Cardiac septum (tissue), 1 donor: Measurements from ENCODE around the gene C7orf33. TPM values are rescaled to one million over a fixed set of nuclear protein-coding genes. Genes with fewer than 3 reads are reported as not detected.
"Not testable (repeated sequence)": the region's sequence is repeated elsewhere in the genome, so short reads cannot be mapped to it uniquely, and the experiment has no call there.

ENCODE experiments used
- DNase-seq: peaks from one replicate; pipeline ENCODE4 v3.0.0-alpha.2; 2020; ENCODE audit warnings: low spot score
- intact Hi-C: fragments of 100-400 bp; cut with DNase I; formaldehyde crosslinking; loops from one replicate; pipeline ENCODE4 v1.14.0; 2022
- long read RNA-seq: library from polyadenylated mRNA; unstranded; transcript quantifications from one replicate; pipeline ENCODE4 v2.0.0, GENCODE V29; 2021
- total RNA-seq: library from RNA; stranded (reverse); fragmentation: NEBNext Ultra II Directional; extraction: Animal tissue kit (Norgen Biotek cat#: 25700); gene quantifications from one replicate; pipeline ENCODE4 v1.2.1, GENCODE V29; 2021
- donor health status: DM: no; HTN: no; CAD: no.

Gene C7orf33, protein sequence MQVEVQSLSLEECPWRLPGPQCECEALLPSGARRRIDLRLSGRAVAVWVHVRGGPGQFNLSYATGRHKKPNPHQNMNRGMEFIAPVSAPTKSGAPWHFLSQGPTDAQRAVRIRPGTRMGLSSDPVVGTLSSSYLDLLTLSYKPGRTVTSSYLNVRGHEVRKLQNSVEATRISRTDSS
- not detected for total RNA-seq
- long read RNA-seq = 0 reads

GRCh38 chr7:148590471-148590870 is at the start of gene C7orf33:
Gene C7orf33 (plus strand): TSS chr7:148590766. CDS start chr7:148590926, 160 bp downstream.
- DNase-seq = no peak
- intact Hi-C loops = no loop called here

DNA sequence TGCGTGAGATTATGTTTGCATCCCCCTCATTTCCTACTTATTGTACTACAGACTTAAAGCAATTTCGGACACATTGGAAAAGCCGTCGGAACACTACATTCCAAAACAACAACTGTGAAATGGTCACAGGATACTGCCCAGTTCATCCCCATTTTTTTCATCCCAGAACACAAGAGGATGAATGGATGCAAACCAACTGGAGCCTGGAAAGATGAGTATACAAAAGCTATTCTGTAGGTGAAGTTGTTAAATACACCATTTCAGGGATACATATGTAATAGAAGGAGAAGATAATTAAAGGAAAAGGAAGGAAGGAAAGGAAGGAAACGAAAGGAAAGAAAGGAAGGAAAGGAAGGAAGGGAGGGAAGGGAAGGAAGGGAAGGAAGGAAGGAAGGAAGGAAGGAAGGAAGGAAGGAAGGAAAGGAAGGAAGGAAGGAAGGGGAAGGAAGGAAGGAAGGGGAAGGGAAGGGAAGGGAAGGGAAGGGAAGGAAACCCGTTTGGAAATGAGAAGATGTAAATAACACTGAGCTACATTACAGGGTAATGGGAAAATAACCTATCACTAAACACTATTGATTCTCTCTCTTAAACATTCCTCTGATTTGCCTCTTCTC is 48.6 kb upstream of the C7orf33 start:
- intact Hi-C loops = no loop called here
- DNase-seq = no peak

DNA sequence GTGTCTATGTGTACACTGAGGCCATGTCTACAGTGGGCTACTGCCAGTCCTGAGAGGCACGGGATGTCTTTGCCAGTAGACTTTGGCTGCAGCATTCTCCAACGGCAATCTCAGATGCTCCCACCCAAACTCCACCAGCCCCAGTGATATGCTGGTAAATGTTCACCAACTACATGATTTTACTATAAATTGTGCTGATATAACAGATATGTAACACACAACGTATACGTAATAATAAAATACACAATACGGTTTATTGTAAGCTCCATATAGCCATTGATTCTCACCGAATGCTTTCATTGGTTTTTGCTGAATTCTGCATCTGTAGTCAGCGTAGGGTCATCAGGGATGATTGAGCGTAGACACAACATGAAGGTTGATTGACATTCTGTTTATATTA is 47.3 kb upstream of the C7orf33 start:
- intact Hi-C loops = no loop called here
- no peak for DNase-seq

GRCh38 chr7:148545172-148545571 is 45.4 kb upstream of the C7orf33 start:
- no peak for DNase-seq
- intact Hi-C loops = no loop called here

GRCh38 chr7:148545932-148546331 is 44.6 kb upstream of the C7orf33 start:
- DNase-seq = no peak
- intact Hi-C loops = no loop called here

DNA sequence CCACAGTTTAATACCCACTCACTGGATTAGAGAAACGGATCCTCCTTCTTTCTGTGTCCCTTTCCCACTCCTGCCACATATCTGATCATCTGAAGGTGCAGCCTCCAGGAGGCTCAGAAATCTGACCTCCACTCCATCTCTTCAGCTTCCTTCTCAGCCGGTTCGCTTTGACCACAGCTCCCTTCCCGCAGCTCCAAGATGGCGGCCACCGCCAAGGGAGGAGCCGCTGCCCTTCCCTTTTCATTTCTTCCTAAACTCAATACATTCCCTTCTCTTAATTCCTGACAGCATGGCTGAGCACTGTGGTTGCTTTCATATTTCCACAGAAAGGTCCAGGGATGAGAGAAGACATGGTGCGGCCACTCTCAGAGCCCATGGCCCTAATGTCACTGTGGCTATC is 43.7 kb upstream of the C7orf33 start:
- no peak for DNase-seq
- intact Hi-C loops = no loop called here

DNA sequence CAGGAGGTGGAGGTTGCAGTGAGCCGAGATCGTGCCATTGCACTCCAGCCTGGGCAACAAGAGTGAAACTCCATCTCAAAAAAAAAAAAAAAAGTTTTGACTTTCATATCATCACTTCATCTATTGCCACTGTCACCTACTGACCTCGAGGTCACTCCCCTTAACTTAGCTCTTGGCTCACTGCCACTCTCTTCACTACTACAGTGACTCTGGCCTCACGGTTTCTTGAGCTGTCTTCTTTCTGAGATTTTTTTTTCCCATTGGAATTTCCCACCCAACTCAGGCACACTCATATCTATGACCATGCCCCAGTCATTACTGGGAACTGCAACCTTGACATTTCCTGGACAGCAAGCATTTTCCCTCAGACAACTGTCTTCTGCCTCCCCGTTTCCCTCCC is 42.6 kb upstream of the C7orf33 start:
- intact Hi-C loops = no loop called here

GRCh38 chr7:148553979-148554378 is 36.6 kb upstream of the C7orf33 start:
- intact Hi-C loops = no loop called here

More for the DNA sequence above, 42.6 kb upstream of the C7orf33 start:
- DNase-seq = no peak

DNA sequence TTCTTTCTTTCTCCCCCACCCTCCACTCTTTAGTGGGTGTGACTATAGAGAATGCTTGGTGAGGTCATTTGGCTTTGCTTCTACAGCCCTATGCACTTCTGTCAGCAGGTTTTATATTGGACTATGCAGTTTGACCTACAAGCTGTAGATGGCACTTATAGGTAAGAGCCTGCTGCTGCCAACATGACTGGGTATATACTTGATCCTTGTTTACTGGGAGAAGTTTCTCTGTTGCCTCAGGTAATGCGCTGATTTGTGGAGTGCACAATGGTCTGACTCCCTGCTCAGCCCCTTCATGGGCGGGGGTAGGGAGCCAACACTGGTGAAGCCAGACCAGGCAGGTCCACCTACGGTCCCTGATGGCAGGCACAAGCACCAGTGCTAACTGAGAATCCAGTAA is 33.7 kb upstream of the C7orf33 start:
- no peak for DNase-seq
- intact Hi-C loops = no loop called here

More at GRCh38 chr7:148553979-148554378, 36.6 kb upstream of the C7orf33 start:
- DNase-seq = no peak

- intact Hi-C loops = no loop called here
- DNase-seq = no peak
These were observed 31.7 kb upstream of the C7orf33 start for GRCh38 chr7:148558914-148559313.

DNA sequence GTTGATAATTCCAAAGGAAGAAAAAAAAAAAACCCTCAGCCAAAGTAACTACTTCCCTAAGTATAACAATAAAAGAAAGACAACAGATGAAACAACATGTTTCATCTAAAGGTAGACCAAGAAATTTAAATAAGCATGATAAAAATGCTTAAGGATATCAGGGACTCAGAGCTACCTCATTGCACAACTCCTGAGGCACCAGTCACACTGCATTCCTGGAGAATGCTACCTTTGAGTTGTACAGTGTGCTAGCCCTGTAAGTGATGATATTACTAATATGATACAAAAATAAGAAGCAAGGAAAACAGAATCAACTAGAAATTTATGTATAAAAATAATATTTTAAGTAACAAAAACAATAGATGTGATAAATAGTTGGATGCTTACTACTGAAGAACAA is 29.5 kb upstream of the C7orf33 start:
- no peak for DNase-seq
- intact Hi-C loops = no loop called here

DNA sequence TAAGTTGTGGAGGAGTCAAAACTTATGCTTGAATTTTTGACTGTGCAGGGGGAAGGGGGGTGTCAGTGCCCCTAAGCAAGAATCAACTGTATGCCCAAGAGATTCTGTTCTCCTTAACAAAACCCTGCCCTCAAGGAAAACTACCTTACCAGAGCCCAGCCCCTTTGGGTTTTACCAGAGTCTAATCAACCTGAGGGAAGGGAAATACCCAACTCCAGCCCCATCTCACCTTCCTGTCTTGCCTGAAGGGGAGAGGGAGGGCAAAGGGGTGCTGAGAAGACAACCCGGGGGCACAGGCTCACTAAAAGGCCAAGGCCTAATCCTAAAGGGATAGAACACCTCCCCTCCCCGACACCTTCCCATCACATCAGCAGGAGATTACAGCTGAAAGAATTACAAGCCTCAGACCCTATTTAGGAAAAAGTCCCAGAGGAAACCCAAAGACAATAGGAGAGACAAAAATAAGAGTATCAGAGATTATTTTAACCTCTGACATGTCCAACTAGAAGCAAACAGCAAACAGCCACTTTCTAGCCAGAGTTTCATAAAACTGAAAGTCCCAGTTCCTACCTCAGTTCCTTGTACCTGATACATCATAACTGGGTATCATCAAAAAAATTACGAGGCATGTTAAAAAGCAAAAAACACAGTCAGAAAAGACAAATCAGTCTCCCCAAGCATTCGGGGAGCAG is 26.8 kb upstream of the C7orf33 start:
- DNase-seq = no peak
- intact Hi-C loops = no loop called here

GRCh38 chr7:148564275-148564951 is 26.2 kb upstream of the C7orf33 start:
- intact Hi-C loops, DNase-seq: not testable (repeated sequence)

GRCh38 chr7:148566736-148567135 is 23.8 kb upstream of the C7orf33 start:
- intact Hi-C loops = no loop called here
- DNase-seq = no peak

DNA sequence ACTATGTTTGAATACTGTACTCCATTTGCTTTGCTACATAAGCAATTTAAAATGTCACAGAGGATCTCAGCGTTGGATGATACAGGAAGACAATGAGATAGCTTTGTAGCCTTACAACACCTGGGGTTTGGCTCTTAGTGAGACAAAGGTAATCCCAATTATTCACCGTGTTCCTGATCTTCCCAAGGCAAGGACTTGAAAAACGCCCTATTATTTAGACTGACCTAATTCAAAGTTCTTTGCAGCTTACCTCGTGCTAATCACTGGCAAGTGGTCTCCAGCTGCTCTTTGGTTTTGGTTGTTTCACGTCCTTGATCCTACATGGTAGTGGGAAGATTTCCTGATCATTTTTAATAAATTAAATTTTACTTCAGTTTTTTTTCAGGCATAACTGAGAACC is 23.0 kb upstream of the C7orf33 start:
- DNase-seq = no peak
- intact Hi-C loops = no loop called here

- DNase-seq = no peak
- intact Hi-C loops = no loop called here
These were observed 20.1 kb upstream of the C7orf33 start for GRCh38 chr7:148570510-148570909.

DNA sequence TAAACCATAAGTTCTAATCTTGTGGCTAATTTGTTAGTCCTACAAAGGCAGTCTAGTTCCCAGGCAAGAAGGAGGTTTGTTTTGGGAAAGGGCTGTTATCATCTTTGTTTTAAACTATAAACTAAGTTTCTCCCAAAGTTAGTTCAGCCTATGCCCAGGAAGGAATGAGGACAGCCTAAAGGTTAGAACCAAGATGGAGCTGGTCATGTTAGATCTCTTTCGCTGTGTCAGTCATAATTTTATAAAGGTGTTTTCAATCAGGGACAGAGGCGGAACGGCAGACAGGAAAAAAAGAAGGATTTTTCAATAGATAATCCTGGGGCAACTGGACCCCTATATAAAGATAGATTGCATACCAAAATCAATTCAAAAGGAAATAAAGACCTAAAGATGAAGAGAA is 19.6 kb upstream of the C7orf33 start:
- DNase-seq, intact Hi-C loops: not testable (repeated sequence)

GRCh38 chr7:148571381-148571780 is 19.2 kb upstream of the C7orf33 start:
- intact Hi-C loops = no loop called here
- DNase-seq = no peak

GRCh38 chr7:148572067-148572522 is 18.5 kb upstream of the C7orf33 start:
- intact Hi-C loops = no loop called here
- DNase-seq = no peak

DNA sequence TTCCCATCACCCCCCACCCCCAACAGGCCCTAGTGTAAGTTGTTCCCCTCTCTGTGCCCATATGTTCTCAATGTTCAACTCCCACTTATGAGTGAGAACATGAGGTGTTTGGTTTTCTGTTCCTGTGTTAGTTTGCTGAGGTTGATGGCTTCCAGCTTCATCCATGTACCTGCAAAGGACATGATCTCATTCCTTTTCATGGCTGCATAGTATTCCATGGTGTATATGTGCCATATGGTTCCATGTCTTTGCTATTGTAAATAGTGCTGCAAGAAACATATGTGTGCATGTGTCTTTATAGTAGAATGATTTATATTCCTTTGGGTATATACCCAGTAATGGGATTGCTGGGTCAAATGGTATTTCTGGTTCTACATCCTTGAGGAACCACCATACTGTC is 17.0 kb upstream of the C7orf33 start:
- DNase-seq, intact Hi-C loops: not testable (repeated sequence)
